Putamen (tissue), 1 donor: ENCODE results near the gene LMO1.

Experiments
- DNase-seq: peaks from one replicate; pipeline ENCODE4 v3.0.0-alpha.2; 2016; ENCODE audit warnings: low spot score

LMO1 gene

GRCh38 chr11:8263769-8264410 is at the start of gene LMO1:
Gene LMO1 (minus strand): TSS chr11:8263878. CDS start chr11:8263362, 516 bp downstream.
- peak; percentile 75 for DNase-seq

- no peak for DNase-seq
These were observed 49.3 kb upstream of the LMO1 start for GRCh38 chr11:8312986-8313385.

GRCh38 chr11:8311366-8311765 is 47.7 kb upstream of the LMO1 start:
- DNase-seq = no peak

- DNase-seq = no peak
These were observed 47.1 kb upstream of the LMO1 start for GRCh38 chr11:8310743-8311298.

GRCh38 chr11:8309862-8310261 is 46.2 kb upstream of the LMO1 start:
- no peak for DNase-seq

GRCh38 chr11:8309311-8309710 is 45.6 kb upstream of the LMO1 start:
- DNase-seq = no peak

- DNase-seq = no peak
These were observed 43.9 kb upstream of the LMO1 start for GRCh38 chr11:8307601-8308000.

- no peak for DNase-seq
These were observed 37.9 kb upstream of the LMO1 start for GRCh38 chr11:8301622-8302021.

- DNase-seq = no peak
These were observed 35.4 kb upstream of the LMO1 start for GRCh38 chr11:8298801-8299786.

GRCh38 chr11:8297781-8298440 is 34.2 kb upstream of the LMO1 start:
- DNase-seq = no peak

- no peak for DNase-seq
These were observed 33.2 kb upstream of the LMO1 start for GRCh38 chr11:8296872-8297271.

- DNase-seq = no peak
These were observed 32.5 kb upstream of the LMO1 start for GRCh38 chr11:8296038-8296649.

- DNase-seq = no peak
These were observed 30.7 kb upstream of the LMO1 start for GRCh38 chr11:8294251-8294935.

- DNase-seq = no peak
These were observed 29.5 kb upstream of the LMO1 start for GRCh38 chr11:8293171-8293570.

- DNase-seq = no peak
These were observed 28.7 kb upstream of the LMO1 start for GRCh38 chr11:8292351-8292750.

GRCh38 chr11:8291421-8292350 is 28.0 kb upstream of the LMO1 start:
- no peak for DNase-seq

GRCh38 chr11:8290081-8290810 is 26.6 kb upstream of the LMO1 start:
- DNase-seq = no peak

GRCh38 chr11:8289492-8289918 is 25.8 kb upstream of the LMO1 start:
- DNase-seq = no peak

- no peak for DNase-seq
These were observed 25.3 kb upstream of the LMO1 start for GRCh38 chr11:8288824-8289491.
